HL-60 (cell line): Measurements from ENCODE around the gene STK24.
"Not testable (repeated sequence)": the region's sequence is repeated elsewhere in the genome, so short reads cannot be mapped to it uniquely, and the experiment has no call there.

ENCODE experiments used
- GABPA ChIP-seq: IDR thresholded peaks from 2 replicates; pipeline ENCODE4 v1.6.1; 2012; ENCODE audit warnings: low read depth
- SPI1 ChIP-seq: IDR thresholded peaks from 2 replicates; pipeline ENCODE4 v1.6.1; 2012; ENCODE audit warnings: low read depth, mild to moderate bottlenecking, borderline replicate concordance
- TF ChIP-seq, protein P1 (sequence below): IDR thresholded peaks from one replicate; pipeline ENCODE4 v1.5.1; 2011; ENCODE audit warnings: low read length, control low read depth, inconsistent platforms; ENCODE audit not compliant: insufficient read depth

DNA sequence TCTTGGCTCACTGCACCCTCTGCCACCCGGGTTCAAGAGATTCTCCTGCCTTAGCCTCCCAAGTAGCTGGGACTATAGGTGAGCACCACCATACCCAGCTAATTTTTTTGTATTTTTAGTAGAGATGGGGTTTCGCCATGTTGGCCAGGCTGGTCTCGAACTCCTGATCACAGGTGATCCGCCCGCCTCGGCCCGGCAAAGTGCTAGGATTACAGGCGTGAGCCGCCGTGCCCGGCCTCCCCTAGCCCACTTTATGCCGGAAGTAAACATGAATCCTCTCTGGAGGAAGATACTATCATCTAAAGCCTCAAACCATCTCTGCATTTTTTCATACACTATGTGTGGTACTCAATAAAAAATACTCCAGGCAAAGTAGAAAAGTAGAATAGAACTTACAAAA, 12.6 kb upstream of the STK24 start:
- TF ChIP-seq, protein P1, sequence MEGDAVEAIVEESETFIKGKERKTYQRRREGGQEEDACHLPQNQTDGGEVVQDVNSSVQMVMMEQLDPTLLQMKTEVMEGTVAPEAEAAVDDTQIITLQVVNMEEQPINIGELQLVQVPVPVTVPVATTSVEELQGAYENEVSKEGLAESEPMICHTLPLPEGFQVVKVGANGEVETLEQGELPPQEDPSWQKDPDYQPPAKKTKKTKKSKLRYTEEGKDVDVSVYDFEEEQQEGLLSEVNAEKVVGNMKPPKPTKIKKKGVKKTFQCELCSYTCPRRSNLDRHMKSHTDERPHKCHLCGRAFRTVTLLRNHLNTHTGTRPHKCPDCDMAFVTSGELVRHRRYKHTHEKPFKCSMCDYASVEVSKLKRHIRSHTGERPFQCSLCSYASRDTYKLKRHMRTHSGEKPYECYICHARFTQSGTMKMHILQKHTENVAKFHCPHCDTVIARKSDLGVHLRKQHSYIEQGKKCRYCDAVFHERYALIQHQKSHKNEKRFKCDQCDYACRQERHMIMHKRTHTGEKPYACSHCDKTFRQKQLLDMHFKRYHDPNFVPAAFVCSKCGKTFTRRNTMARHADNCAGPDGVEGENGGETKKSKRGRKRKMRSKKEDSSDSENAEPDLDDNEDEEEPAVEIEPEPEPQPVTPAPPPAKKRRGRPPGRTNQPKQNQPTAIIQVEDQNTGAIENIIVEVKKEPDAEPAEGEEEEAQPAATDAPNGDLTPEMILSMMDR, result not testable (repeated sequence)
- TF ChIP-seq GABPA, SPI1: not testable (repeated sequence)
